Measurements from ENCODE around the gene HABP4.

Gene HABP4

DNA sequence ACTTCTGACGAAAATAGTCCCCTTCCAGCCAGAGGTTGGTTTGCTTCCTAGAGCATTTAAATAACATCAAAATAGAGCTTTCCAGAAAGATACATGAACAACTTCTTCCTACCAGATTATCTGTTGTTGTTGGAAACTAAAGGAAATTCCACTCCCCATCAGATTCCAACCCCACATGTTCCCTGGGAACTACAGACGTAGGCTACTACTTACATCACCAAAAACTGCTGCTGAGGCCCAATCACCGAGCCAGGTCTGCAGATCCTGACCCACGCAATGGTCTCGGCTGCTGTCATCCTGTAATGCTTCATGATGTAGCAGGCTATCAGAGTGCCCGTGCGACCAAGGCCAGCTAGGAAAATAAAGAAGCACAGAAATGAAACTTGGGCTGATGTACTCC lies 73.4 kb downstream of the HABP4 start:
- DNase-seq (ENCODE audit: low read depth): no peak

DNA sequence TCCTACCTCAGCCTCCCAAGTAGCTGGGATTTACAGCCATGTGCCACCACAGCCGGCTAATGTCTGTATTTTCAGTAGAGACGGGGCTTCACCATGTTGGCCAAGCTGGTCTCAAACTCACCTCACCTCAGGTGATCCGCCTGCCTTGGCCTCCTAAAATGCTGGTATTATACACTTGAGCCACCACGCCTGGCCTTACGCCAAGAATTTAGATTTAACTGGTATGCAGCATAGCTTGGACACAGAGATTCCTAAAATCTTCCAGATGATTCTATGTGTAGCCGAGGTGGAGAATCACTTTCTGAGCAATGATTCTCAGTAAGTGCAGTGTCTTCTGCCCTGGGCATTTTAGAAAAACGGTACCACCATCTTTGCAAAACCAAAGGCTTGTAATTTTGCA lies 74.1 kb downstream of the HABP4 start:
- DNase-seq (ENCODE audit: low read depth): no peak

DNA sequence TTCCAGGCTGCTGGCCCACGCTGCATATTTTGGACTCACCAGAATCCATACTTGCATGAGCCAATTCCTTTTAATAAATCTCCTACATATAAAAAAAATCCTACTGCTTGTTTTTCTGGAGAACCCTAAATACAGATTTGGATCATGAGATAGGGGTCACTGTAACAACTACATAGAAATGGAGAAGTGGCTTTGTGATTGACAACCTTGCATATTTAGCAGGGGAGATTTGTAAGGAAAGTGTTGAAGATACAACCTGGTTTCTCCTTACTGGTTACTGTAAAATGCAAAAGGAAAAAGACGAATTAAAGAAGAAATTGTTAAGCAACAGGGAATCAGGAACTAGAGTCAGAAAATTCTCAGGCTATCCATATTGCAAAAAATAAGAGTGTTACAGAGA lies 74.8 kb downstream of the HABP4 start:
- DNase-seq (ENCODE audit: low read depth): no peak

GRCh38 chr9:96532173-96532572 lies 82.2 kb downstream of the HABP4 start:
- DNase-seq (ENCODE audit: low read depth): no peak

- DNase-seq (ENCODE audit: low read depth): no peak
These were observed 90.1 kb downstream of the HABP4 start for GRCh38 chr9:96540106-96540505.
